ENCODE data around the gene TXNIP.

DNA sequence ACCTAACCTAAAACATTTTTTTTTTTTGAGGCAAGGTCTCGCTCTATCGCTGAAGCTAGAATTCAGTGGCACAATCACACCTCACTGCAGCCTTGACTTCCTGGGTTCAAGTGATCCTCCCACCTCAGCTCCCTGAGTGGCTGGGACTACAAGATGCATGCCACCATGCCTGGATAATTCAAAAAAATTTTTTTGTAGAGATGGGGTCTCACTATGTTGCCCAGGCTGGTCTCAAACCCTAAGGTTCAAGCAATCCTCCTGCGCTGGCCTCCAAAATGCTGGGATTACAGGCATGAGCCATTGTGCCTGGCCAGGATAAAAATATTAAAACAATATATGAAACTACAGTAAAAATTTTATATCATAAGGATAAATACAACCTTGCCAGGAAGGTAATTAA is 43.5 kb downstream of the TXNIP start:
- TF ChIP-seq CTCF (conservative IDR thresholded peaks at IDR 0.05; ENCODE audit: low read depth, low read length) (no peak), EZH2 (IDR thresholded peaks at IDR 0.05; ENCODE audit: borderline replicate concordance, low read depth, low read length, poor library complexity, severe bottlenecking) (no peak)
